Measurements from ENCODE around the gene GRID1. TPM values are rescaled to one million over a fixed set of nuclear protein-coding genes. Genes with fewer than 3 reads are reported as not detected.

The GRID1 gene
- total RNA-seq, 1 experiment from 2014 or later, result 0.37 TPM

GRCh38 chr10:85612833-85613232 is 753.8 kb downstream of the GRID1 start (continued):
- no peak for TF ChIP-seq AR (CRISPR knock-in tag; IDR thresholded peaks at IDR 0.05)

GRCh38 chr10:85612378-85612775 is 754.2 kb downstream of the GRID1 start:
- no peaks in the 10 kb centered on the region for H3K36me3 Mint-ChIP-seq
- ChIA-PET CTCF (no interaction called here), POLR2A (no interaction called here)
- no peak overlapping the region for H3K27ac Mint-ChIP-seq
- no peak for TF ChIP-seq MAX (CRISPR knock-in tag; IDR thresholded peaks at IDR 0.05)
- TF ChIP-seq ZSCAN18 (CRISPR knock-in tag; IDR thresholded peaks at IDR 0.05), result no peak
- no peak for TF ChIP-seq ERG (CRISPR knock-in tag; IDR thresholded peaks at IDR 0.05)
- no peak for TF ChIP-seq NFE2L1 (CRISPR knock-in tag; IDR thresholded peaks at IDR 0.05)
- no peak for TF ChIP-seq ZNF121 (CRISPR knock-in tag; IDR thresholded peaks at IDR 0.05)
- TF ChIP-seq MLX (CRISPR knock-in tag; IDR thresholded peaks at IDR 0.05), result no peak
- TF ChIP-seq STAT6 (CRISPR knock-in tag; conservative IDR thresholded peaks at IDR 0.05; ENCODE audit: low read depth), result no peak
- TF ChIP-seq HMGA2 (CRISPR knock-in tag; IDR thresholded peaks at IDR 0.05), result no peak
- TF ChIP-seq SP1 (CRISPR knock-in tag; conservative IDR thresholded peaks at IDR 0.05), result no peak
- no peak for TF ChIP-seq JUN (CRISPR knock-in tag; IDR thresholded peaks at IDR 0.05)
- no peak for TF ChIP-seq FOXP1 (CRISPR knock-in tag; IDR thresholded peaks at IDR 0.05; ENCODE audit: borderline replicate concordance)
- no peak for TF ChIP-seq IRF1 (CRISPR knock-in tag; IDR thresholded peaks at IDR 0.05)
- no peaks in the 10 kb centered on the region for H3K4me1 Mint-ChIP-seq
- ATAC-seq (no peak), DNase-seq (ENCODE audit: low spot score) (no peak)
- H3K27me3 Mint-ChIP-seq (ENCODE audit: low read depth), result no peaks in the 10 kb centered on the region
- no peak overlapping the region for H3K4me3 Mint-ChIP-seq
- H3K9me3 Mint-ChIP-seq, result no peaks in the 10 kb centered on the region; the same call in 1 of the 2 replicates

Data from WTC11 (cell line).